ENCODE data around the gene CTXN3.
"Not testable (repeated sequence)": the region's sequence is repeated elsewhere in the genome, so short reads cannot be mapped to it uniquely, and the experiment has no call there.

CTXN3 gene

DNA sequence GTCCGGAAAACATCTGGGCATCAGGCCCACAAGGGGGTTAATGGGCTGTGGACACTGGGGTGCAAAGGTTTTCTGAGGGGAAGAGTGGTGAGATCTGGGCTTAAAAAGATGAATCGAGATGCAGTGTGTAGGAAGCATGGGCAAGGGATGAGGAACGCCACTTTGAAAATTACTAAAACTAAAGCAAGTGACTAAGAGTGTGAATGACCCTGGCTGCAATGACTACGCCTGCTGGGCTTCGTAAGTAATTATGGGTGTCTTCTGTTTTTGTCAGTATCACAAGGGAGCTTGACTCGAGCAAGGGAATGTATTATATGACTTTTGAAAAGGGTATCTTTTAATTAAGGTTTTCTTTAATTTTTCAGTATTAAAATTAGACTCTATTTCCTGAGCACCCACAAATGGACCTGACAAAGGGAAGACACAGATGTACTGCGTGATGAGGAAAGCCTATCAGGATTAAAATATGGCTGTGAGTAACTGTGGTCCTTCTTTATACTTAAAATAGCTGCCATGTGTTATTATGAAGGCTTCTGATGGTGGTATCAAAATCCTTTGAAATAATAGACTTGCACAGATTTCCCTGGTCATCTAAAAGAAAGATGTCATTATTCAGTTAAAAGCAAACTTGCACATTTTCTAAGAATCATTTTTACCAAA, 4.2 kb downstream of the CTXN3 start:
- DNase-seq = no peak

DNA sequence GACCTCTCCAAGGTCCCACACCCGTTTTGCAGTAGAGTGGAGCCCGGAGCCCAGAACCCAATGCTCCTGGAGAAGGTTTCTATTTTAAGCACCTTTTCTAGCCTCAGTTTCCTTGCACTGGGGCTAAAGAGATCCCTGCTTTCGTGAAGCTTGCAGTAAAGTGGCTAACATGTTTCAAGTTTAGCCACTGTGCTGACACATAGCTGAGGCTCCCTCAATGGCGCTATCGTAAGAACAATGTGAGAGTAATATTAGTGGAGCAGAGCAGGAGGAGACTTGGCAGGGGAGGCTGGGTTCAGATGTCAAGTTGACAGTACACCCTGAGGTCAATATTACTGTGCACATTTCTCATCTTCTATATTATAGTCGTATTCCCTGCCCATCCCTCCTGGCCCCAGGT, 7.9 kb downstream of the CTXN3 start:
- DNase-seq = no peak

DNA sequence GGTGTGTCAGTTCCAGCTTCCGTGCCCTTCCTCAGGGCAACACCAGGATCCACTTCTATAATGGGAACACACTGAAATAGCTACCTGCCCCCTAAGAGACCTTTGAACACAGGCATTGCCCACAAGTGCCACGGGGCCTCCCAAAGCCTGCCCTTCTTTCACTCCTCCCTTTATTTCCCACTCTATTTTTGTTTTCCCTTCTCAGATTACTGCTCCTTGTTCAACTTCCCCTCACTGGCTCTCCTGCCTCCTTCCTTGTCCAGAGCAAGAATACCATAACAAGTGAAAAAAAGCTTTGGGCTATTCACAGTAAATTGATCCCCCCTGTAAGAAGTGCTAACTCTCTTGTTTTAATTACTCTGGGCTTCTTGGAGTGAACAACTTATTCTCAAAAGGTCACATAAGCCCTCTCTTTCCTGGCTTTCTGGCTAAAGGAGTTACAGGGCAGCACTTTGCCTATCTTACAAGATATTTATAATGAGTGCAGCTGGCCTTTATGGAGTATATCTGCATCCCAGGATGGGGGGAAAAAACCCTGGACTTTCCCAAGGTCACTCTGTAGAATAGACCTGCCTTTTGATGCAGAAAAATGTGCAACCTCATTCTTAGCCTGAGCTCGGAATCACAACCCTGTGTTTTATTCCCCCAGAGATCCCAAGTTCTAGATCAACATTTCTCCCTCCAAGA, 11.3 kb downstream of the CTXN3 start:
- DNase-seq = no peak

DNA sequence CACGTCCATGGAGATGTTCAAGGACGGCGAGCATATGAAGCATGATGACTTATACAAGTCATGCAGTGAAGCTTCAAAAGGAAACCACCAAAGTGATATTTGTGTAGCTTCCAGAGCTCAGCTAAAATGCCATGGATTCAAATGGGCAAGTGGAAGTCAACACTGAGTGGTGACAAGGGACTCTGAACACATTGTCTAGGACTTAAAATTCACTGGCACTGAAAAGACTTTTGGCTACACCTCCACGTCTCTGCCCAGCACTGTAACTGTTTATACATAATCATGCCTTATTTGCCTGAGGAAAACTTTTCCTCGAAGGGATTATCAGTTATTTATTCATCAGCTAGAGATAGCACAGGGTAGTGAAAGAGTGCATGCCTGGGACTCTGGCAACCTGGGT, 15.2 kb downstream of the CTXN3 start:
- DNase-seq = no peak

DNA sequence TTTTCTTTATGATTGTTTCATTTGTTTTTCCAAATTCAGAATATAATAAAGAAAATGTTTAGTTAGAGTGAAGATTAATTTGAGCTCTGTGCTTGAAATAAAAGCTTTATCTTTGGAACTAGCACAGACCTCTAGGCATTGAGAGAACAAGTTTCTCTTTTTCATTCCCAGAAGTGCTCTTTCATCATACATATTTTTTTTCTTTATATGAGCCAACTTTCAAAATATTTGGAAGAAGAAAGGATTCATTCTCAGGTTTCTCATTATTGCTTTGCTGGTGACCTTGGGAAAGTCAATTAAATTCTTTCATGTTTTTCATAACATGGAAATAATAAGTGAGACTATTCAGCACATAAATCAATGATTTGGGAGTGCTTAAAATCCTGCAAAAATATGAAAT, 16.8 kb downstream of the CTXN3 start:
- no peak for DNase-seq

DNA sequence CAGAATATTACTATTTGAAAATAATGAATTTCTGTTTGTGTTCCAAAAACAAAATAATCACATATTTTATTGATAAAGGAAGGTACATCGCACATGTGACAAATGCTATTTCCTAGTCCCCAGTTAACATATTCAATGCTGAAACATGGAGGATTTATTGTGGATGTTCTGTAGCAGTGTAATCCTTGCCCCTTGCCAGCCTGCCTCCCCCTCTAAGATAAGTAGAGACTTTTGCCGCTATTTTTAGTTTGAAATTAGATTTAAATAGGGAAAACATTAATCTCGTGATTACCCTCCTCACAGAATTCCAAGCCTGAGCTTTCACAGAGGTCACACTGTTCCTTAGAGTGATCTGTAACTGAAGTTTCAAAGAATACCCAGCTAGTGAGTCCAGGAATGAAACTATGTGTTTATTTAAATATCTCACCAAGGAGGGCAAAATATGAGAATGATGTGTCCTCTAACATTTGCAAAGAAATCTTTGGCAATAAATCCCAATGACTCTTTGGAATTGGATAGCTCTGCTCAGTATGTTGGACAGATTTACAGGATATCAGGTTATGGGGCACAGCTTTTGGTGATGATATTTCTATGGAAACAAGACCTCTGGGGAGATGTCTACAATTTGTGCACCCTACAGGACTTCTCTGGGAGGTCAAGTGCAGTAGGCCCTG, 17.3 kb downstream of the CTXN3 start:
- DNase-seq = no peak

DNA sequence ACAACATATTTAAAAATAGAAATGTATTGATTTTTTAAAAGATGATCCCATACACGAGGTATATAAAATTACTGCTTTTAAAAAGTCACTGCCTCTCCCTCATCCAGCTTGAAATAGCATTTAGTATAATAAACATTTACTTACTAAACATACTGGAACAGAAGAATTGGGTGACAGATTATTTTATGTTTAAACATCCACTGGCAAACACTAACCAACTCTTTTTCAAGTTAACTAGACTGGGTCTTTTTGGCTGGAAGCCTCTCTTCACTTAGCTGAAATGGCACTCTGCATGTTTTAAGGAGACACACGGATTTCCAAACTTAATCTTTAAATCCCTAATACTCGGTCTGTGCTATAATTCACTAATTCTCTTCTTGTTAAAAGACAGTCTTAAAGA, 19.0 kb downstream of the CTXN3 start:
- DNase-seq = no peak

DNA sequence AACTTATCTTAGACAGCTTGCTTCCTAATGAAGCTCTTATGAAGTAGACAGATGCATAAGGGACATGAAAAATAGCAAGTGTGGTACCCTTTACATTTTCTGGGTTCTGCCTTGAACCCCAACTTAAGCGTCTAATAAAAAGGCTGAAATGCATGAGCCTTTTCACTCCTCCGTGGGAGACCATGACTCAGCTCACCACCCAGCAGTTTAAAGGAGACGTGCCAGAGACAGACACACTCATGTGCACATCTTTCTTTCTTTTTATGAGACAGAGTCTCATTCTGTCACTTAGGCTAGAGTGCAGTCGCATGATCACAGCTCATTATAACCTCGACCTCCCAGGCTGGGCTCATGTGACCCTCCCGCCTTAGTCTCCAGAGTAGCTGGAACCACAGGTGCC, 22.3 kb downstream of the CTXN3 start:
- no peak for DNase-seq

DNA sequence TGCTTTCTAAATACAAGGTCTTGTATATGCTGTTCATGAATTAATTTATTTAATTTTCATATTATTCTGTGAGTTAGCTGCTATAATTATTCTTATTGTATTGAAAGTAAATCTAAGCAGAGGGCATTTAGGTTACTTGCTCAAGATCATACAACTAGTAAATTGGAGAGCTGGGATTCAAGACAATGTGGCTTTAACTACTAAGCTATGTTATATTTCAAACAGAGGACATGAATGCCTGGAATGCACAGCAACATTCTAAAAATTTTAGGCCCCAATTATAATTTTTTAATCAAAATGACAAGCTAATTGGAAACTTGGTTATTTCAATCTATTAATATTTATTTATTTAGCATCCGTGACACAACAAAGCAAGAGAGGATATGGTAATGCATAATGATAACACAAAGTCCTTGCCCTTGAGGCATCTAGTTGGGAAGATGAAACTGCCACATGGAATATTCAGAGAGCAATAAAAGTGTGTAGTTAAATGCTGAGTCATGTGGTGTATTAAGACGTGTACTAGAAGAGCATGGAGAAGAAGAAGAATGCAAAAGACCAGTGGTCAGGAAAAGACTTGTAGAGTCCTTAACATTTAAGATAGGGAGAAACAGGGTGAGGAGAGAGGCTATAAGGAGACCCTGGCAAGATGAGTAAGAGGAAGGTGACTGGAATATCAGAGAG, 24.4 kb downstream of the CTXN3 start:
- no peak for DNase-seq

DNA sequence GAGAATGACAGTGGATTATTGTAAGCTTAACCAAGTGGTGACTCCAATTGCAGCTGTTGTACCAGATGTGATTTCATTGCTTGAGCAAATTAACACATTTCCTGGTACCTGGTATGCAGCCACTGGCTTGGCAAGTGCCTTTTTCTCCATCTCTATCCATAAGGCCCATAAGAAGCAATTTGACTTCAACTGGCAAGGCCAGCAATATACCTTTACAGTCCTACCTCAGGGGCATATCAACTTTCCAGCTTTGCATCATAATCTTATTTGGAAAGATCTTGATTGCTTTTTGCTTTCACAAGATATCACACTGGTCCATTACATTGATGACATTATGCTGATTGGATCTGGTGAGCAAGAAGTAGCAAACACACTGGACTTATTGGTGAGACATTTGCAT, 28.1 kb downstream of the CTXN3 start:
- not testable (repeated sequence) for DNase-seq

DNA sequence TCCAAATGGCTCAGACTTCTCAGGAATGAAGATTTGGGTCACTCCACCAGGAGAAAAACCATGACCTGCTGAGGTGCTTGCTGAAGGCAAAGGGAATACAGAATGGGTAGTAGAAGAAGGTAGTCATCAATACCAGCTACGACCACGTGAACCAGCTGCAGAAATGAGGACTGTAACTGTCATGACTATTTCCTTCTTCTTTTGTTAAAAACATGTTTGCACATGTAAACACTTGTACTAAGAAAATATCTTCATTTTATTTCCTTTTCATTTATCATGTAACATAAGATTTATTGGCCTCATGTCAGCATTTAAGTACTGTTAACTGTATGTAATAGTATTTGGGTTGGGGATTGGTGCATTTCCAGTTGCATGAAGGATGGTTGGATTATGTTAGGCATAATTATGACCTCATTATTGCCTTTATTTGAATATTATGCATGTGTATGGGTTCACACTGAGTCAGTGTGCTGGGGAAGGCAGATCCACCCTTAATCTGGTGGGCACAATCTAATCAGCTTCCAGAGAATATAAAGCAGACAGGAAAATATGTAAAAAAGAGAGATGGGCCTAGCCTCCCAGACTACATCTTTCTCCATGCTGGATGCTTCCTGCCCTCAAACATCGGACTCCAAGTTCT, 30.9 kb downstream of the CTXN3 start:
- not testable (repeated sequence) for DNase-seq

DNA sequence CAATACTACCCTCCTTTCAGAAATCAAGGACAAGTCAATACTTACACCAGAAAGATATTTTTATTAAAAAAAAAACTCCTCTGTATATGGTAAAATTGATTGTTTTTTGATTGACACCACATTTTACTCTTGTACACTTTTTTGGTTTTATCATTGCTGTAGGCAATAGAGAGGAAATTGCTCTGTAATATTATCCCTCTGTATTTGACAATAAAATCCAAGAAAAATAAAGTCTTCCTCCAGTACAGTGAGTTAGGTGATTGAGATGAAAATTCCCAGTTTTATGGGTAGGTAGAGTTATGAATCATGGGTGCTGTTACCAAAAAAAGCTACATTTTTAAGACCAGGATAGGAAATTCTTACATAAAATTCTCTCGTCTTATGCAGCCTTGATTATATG, 31.7 kb downstream of the CTXN3 start:
- DNase-seq = no peak

DNA sequence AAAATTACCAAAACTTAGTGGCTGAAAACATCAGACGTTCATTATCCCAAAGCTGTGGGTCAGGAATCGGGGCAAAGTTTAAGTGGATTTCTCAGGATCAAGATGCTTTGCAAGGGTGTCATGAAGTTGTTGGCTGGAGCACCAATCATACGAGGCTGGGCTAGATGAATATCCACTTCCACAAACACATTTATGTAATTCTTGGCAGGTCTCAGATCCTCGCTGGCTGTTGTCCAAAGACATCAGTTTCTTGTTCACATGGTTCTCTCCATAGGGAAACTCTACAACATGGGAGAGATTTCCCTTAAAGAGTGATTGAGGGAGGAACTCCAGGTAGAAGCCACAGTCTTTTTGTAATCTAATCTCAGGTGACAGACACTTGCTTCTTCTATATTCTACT, 34.1 kb downstream of the CTXN3 start:
- DNase-seq = no peak

DNA sequence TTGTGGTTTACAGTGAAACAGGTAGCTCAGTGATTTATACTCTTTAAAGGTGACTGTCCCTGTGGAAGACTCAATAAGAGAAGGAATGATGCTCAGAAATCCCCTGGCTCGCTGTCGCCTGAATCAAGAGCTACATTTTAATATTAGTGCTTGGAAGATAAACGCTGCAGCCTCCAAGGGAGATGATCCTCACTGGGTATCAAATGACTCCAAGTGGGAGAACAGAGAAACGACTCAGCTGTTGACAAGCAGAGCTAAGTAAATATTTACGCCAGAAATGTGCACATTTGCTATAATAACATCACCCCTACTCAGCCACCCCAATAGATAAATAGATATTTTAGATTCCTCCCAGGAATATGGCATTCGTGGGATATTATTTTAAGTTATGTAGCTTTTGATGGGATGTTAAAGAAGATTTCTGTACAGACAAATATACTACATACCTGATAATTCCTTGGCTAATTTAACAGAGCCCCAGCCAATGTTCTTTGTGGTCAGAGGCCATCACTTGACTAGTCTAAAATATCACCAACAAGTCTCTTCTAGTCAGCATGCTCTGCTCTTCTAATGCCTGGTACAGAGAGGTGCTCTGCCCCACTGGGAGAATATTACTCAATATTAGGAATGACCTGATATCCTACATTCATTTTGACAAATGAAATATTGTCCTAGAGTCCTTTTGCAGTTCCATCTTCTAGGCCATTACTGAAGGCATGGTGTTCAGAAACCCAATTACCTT, 36.0 kb downstream of the CTXN3 start:
- no peak for DNase-seq

DNA sequence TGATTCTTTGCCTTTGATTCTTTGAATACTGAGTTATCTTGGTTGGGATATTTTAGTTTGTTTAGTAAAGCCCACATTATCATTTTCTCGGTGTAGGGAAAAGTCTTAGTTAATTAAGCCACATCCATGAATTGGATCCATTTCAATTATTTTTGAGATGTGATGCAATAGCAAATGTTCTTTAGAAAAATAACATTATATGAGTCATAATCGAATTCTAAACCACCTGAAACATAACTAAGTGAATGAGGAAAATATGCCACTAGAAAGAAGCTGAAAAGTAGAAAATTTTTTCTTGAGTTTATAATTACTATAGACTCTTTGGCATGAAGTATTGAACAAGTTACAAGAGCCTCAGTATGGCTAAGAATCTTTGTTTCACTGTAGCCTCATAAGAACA, 36.8 kb downstream of the CTXN3 start:
- no peak for DNase-seq

DNA sequence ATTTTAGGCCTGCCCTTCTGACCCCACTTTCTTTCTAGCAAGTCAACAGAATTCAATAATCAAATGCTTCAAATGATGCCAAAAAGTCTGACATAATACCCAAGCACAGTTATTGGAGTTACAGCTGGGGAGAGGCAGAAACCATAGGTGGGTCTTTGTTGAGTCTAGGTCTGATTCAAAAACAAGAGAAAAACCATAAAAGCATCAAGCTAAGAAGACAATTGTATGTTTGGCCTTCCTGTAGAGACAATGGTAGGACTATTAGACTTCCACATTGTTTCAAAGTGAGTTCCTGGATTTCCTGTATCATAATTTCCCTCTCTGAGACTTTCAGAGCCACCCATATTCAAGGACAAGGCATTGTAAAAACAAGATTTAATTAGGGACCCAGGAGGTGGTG, 37.5 kb downstream of the CTXN3 start:
- no peak for DNase-seq

DNA sequence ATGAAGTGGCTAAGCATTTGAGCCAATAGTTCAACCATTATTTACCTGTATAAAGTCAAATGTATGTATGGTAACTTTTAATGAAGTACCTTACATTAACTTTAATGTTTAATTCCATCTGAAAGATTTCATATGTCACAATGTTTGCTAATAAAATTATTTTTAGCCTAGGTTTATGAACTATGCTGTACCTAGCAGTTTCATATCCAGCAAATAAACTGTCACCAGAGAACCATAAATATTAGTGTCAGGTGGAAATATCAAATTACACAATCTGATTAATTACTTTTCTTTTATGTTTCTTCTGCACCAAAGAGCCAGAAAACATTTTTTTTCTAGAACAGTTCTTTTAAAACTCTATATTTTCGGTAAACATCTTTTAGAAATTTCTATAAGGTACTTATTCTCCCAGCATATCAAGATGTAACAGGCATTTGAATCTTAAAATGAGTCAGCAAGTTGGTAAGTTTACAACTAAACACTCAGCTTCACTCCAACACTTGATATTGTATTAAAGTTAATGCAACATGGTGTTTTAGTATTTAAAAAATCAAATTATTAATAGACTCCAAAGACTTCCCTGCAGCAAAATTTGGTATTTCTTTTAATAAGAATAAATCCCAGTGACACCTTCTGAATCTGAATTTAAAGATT, 45.8 kb downstream of the CTXN3 start:
- no peak for DNase-seq

DNA sequence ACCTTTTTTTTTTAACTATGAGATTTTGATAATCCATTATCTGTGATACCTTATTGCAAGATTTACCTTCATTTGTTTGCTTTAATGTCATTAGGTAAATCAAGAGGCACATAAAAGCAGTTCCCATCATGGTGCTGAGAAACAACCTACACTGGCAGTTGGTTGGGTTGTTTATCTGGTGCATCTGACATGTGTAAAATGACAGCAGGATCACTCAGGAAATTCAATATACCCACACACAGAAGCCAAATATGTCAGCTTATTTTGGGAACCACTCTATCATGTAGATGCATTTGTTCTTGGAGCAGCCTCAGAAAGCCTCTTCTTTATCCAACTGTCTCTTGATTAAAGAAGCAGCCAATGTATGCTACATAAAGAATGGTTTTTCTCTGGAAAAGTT, 46.5 kb downstream of the CTXN3 start:
- peak; percentile 21 for DNase-seq

DNA sequence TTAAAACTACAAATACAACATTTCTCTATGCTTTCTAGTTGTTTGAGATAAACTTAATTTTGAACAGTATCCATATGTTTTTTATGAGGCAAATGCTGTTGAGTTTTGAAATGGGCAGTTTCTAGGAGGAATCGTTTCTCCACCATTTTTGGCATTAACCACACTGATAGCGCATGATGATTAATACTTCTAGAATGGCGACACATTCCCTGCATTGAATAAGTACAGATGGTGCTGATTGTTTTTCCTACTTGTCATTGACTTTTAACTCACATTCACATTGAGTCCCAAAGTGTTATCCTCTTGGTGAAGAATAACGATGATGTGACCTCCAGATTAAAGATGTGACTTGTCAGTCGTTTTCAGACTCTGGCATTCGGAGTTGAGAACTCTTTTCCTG, 47.8 kb downstream of the CTXN3 start:
- no peak for DNase-seq

DNA sequence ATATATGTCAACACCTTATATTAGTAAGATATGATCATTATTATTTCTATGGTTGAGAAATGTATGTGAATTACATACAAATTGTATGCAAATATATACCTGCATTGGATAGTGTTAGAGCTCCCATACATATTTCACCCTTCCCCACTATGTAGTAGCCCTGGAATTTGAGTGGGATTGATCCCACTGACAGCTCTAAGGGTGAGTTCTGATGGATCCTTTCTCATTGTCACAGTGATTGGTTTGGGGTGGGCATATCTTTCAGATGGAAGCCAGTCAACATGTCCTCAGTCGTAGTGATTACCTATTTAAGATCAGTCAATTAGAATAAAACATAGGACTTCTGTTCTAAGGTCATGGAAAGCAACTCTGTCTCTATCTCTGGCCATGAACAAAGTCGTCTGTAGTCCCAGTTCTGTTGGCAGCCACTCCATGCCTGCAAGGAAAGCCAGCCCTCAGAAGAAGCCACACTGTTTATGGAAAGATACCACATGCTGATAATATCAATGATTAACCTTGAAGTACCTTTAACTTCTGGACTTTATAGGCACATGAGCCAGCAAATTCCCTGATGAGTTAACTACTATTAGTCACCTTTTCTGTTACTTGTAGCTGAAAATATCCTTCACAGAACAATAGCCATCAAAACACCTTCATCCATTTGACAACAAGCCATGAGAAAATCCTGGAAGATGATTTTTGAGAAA, 49.2 kb downstream of the CTXN3 start:
- DNase-seq = no peak

DNA sequence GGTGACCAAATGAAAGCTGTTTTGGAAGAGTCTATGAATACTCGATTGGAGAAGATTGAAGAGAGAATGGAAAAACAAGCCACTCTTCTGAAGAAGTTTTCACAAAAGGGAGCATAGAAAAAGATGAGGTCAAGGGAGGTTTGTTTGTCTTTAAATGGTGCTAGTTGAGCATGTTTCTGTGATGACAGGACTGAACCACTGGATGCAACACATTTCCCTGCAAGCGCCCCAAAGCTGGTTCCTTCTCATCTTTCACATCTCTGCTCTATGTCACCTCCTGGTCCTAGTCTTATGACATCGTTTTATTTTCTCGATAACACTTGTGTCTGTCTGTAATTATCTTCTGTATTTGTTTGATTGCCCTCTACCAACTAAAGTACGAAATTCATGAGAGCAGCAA, 50.5 kb downstream of the CTXN3 start:
- no peak for DNase-seq
